GM23338 (cell line): ENCODE results near the gene MMP13.

Experiments used
- CTCF ChIP-seq, 2 experiments: fragments of 200-600 bp in 1 of 2; sonication (generic) in 1 of 2; conservative IDR thresholded peaks; 2 replicates each; pipeline versions ENCODE4 v1.5.1 to v1.6.1; 2016 to 2017; ENCODE audit warnings: antibody characterized with exemption in 2 of 2, low read depth in 2 of 2, mild to moderate bottlenecking in 2 of 2, moderate library complexity in 1 of 2
- JUNB ChIP-seq: IDR thresholded peaks from one replicate; pipeline ENCODE4 v1.6.1; 2016; ENCODE audit warnings: antibody characterized with exemption; ENCODE audit not compliant: unreplicated experiment

GRCh38 chr11:102983486-102983885 is 28.0 kb upstream of the MMP13 start:
- TF ChIP-seq CTCF (conservative IDR thresholded peaks at IDR 0.05; ENCODE audit: low read depth in 2 of 2), result no peak
- TF ChIP-seq JUNB, result no peak
